Stimulated activated naive B cell treated with anti-CD40 and anti-IgM and Interleukin-4, amounts not matched to agents 10 μg/mL and 1 μg/mL and 100 μg/mL, for 72 hours (primary cell): ENCODE measurements around the gene SSH3.
A peak's percentile ranks its signal among the peaks of the same experiment; 100 is the strongest.

ENCODE experiments used
- ATAC-seq, 2 donors: fragments of 150-1000 bp; cut with Tn5 transposase; replicated peaks; 2 replicates each; pipeline ENCODE4 v1.10.0; 2021; ENCODE audit warnings: moderate library complexity in 1 of 2
- DNase-seq: peaks from one replicate; pipeline ENCODE4 v3.0.0; 2021
- H3K27ac Mint-ChIP-seq: one replicate; pipeline ENCODE4 v1.8.0; 2022; ENCODE audit warnings: mild to moderate bottlenecking, mixed read lengths
- H3K27me3 Mint-ChIP-seq, 2 donors: one replicate each; pipeline ENCODE4 v1.8.0; 2022; ENCODE audit warnings: mixed read lengths in 2 of 2
- H3K36me3 Mint-ChIP-seq, 2 donors: one replicate each; pipeline ENCODE4 v1.8.0; 2022; ENCODE audit warnings: mixed read lengths in 2 of 2, mild to moderate bottlenecking in 1 of 2
- H3K4me1 Mint-ChIP-seq, 2 donors: one replicate each; pipeline ENCODE4 v1.8.0; 2022; ENCODE audit warnings: mixed read lengths in 2 of 2, mild to moderate bottlenecking in 1 of 2
- H3K4me3 Mint-ChIP-seq, 2 donors: one replicate each; pipeline ENCODE4 v1.8.0; 2022; ENCODE audit warnings: mild to moderate bottlenecking in 2 of 2, mixed read lengths in 2 of 2, moderate library complexity in 1 of 2
- H3K9me3 Mint-ChIP-seq, 2 donors: one replicate each; pipeline ENCODE4 v1.8.0; 2022; ENCODE audit warnings: mixed read lengths in 2 of 2, mild to moderate bottlenecking in 1 of 2

The SSH3 gene

GRCh38 chr11:67302571-67303131, 679 bp upstream of the SSH3 start:
- no peak for DNase-seq
- Mint-ChIP-seq H3K4me1 (peaks cover 2 to 19% of the 10 kb centered on the region in 2 donors), H3K27me3 (no peaks in the 10 kb centered on the region), H3K4me3 (peak overlapping the region in 1 of 2 donors; percentile 28), H3K27ac (no peak overlapping the region), H3K9me3 (no peaks in the 10 kb centered on the region), H3K36me3 (peaks cover 28 to 35% of the 10 kb centered on the region in 2 donors)
- no peak for ATAC-seq

GRCh38 chr11:67303835-67304411, 593 bp downstream of the SSH3 start:
- Mint-ChIP-seq H3K27me3 (no peaks in the 10 kb centered on the region), H3K27ac (no peak overlapping the region), H3K4me3 (no peak overlapping the region), H3K4me1 (peaks cover 0 to 7% of the 10 kb centered on the region in 2 donors), H3K36me3 (peaks cover 17 to 22% of the 10 kb centered on the region in 2 donors), H3K9me3 (no peaks in the 10 kb centered on the region)
- no peak for DNase-seq
- no peak for ATAC-seq

GRCh38 chr11:67304511-67305113, 1.3 kb downstream of the SSH3 start:
- Mint-ChIP-seq H3K27ac (no peak overlapping the region), H3K4me1 (peaks cover 0 to 11% of the 10 kb centered on the region in 2 donors), H3K4me3 (no peak overlapping the region), H3K36me3 (peaks cover 12 to 18% of the 10 kb centered on the region in 2 donors), H3K27me3 (no peaks in the 10 kb centered on the region), H3K9me3 (no peaks in the 10 kb centered on the region)
- DNase-seq = no peak
- no peak for ATAC-seq

GRCh38 chr11:67306769-67307544, 3.6 kb downstream of the SSH3 start:
- Mint-ChIP-seq H3K27ac (peak overlapping the region; percentile 9), H3K27me3 (no peaks in the 10 kb centered on the region), H3K36me3 (peaks cover 7 to 8% of the 10 kb centered on the region in 2 donors), H3K4me3 (no peak overlapping the region), H3K4me1 (peaks cover 3 to 12% of the 10 kb centered on the region in 2 donors), H3K9me3 (no peaks in the 10 kb centered on the region)
- DNase-seq (no peak), ATAC-seq (no peak)

GRCh38 chr11:67307545-67308001, 4.2 kb downstream of the SSH3 start:
- Mint-ChIP-seq H3K4me1 (peaks cover 7 to 13% of the 10 kb centered on the region in 2 donors), H3K9me3 (no peaks in the 10 kb centered on the region), H3K27ac (peak overlapping the region; percentile 9), H3K4me3 (no peak overlapping the region), H3K27me3 (no peaks in the 10 kb centered on the region), H3K36me3 (peaks cover 1 to 7% of the 10 kb centered on the region in 2 donors)
- no peak for DNase-seq
- ATAC-seq = no peak

- Mint-ChIP-seq H3K4me1 (peaks cover 12 to 16% of the 10 kb centered on the region in 2 donors), H3K4me3 (no peak overlapping the region), H3K9me3 (no peaks in the 10 kb centered on the region), H3K27ac (no peak overlapping the region), H3K36me3 (peaks cover 0 to 3% of the 10 kb centered on the region in 2 donors), H3K27me3 (no peaks in the 10 kb centered on the region)
- ATAC-seq (no peak), DNase-seq (no peak)
Measured at GRCh38 chr11:67308031-67308866, 4.9 kb downstream of the SSH3 start.

- no peaks in the 10 kb centered on the region for H3K27me3 Mint-ChIP-seq
- no peaks in the 10 kb centered on the region for H3K9me3 Mint-ChIP-seq
- ATAC-seq (no peak), DNase-seq (no peak)
- H3K4me3 Mint-ChIP-seq = no peak overlapping the region
- peaks cover 0 to 3% of the 10 kb centered on the region in 2 donors for H3K36me3 Mint-ChIP-seq
- no peak overlapping the region for H3K27ac Mint-ChIP-seq
- H3K4me1 Mint-ChIP-seq = peaks cover 16 to 20% of the 10 kb centered on the region in 2 donors
Measured at GRCh38 chr11:67309166-67309565, 5.8 kb downstream of the SSH3 start.

GRCh38 chr11:67309661-67310061, 6.3 kb downstream of the SSH3 start:
- ATAC-seq (no peak), DNase-seq (no peak)
- H3K4me1 Mint-ChIP-seq = peaks cover 18 to 20% of the 10 kb centered on the region in 2 donors
- peaks cover 0 to 3% of the 10 kb centered on the region in 2 donors for H3K36me3 Mint-ChIP-seq
- no peak overlapping the region for H3K27ac Mint-ChIP-seq
- H3K4me3 Mint-ChIP-seq = no peak overlapping the region
- no peaks in the 10 kb centered on the region for H3K27me3 Mint-ChIP-seq
- H3K9me3 Mint-ChIP-seq = no peaks in the 10 kb centered on the region

- Mint-ChIP-seq H3K27ac (no peak overlapping the region), H3K4me3 (no peak overlapping the region)
Measured at GRCh38 chr11:67310246-67311050, 7.1 kb downstream of the SSH3 start.

GRCh38 chr11:67311051-67311555, 7.8 kb downstream of the SSH3 start:
- no peak overlapping the region for H3K27ac Mint-ChIP-seq

More at GRCh38 chr11:67310246-67311050, 7.1 kb downstream of the SSH3 start:
- DNase-seq (no peak), ATAC-seq (no peak)
- no peaks in the 10 kb centered on the region for H3K27me3 Mint-ChIP-seq
- peaks cover 19 to 20% of the 10 kb centered on the region in 2 donors for H3K4me1 Mint-ChIP-seq
- H3K9me3 Mint-ChIP-seq = no peaks in the 10 kb centered on the region
- peaks cover 0 to 3% of the 10 kb centered on the region in 2 donors for H3K36me3 Mint-ChIP-seq

GRCh38 chr11:67311556-67312082, 8.3 kb downstream of the SSH3 start:
- H3K36me3 Mint-ChIP-seq = peaks cover 0 to 3% of the 10 kb centered on the region in 2 donors
- no peak overlapping the region for H3K4me3 Mint-ChIP-seq
- ATAC-seq = no peak
- H3K27ac Mint-ChIP-seq = peak overlapping the region; percentile 9
- H3K27me3 Mint-ChIP-seq = no peaks in the 10 kb centered on the region
- DNase-seq = no peak
- peaks cover 20% of the 10 kb centered on the region in 2 donors for H3K4me1 Mint-ChIP-seq
- H3K9me3 Mint-ChIP-seq = no peaks in the 10 kb centered on the region

More at GRCh38 chr11:67311051-67311555, 7.8 kb downstream of the SSH3 start:
- Mint-ChIP-seq H3K4me3 (no peak overlapping the region), H3K36me3 (peaks cover 0 to 3% of the 10 kb centered on the region in 2 donors), H3K27me3 (no peaks in the 10 kb centered on the region), H3K4me1 (peaks cover 20% of the 10 kb centered on the region in 2 donors), H3K9me3 (no peaks in the 10 kb centered on the region)
- DNase-seq = no peak
- ATAC-seq = no peak

GRCh38 chr11:67312187-67313021, 9.1 kb downstream of the SSH3 start:
- Mint-ChIP-seq H3K4me1 (peaks cover 20% of the 10 kb centered on the region in 2 donors), H3K27me3 (no peaks in the 10 kb centered on the region), H3K9me3 (no peaks in the 10 kb centered on the region), H3K27ac (no peak overlapping the region), H3K4me3 (no peak overlapping the region), H3K36me3 (peaks cover 0 to 3% of the 10 kb centered on the region in 2 donors)
- DNase-seq (no peak), ATAC-seq (no peak)
